Endothelial cell of umbilical vein (primary cell): ENCODE results near the gene ATG7. TPM values are rescaled to one million over a fixed set of nuclear protein-coding genes. Genes with fewer than 3 reads are reported as not detected.

Source experiments
- BruUV-seq: library from RNA; stranded (reverse); fragments of 400-500 nt; replicated peaks from 2 replicates; lab custom pipeline; 2021; lab: Mats Ljungman, UMichigan
- CTCF ChIA-PET: fragments of 300-600, 350-600 bp; sonication (Branson Sonifier 250); formaldehyde crosslinking; loops from one replicate; lab custom pipeline; 2021; ENCODE audit warnings: antibody characterized with exemption, inconsistent platforms; lab: Charles Lee
- POLR2A ChIA-PET: fragments of 300-600, 350-600 bp; sonication (Branson Sonifier 250); formaldehyde crosslinking; loops from one replicate; lab custom pipeline; 2021; ENCODE audit warnings: antibody characterized with exemption, inconsistent platforms; lab: Charles Lee
- DNase-seq: peaks from one replicate; pipeline ENCODE4 v3.0.0-alpha.2; 2011; ENCODE audit warnings: low read depth, low spot score
- FAIRE-seq: peaks from 2 replicates; lab custom pipeline; 2011; peaks lifted over from hg19 to GRCh38; lab: Jason Lieb, UNC
- H2AFZ ChIP-seq: 2 replicates; pipeline ENCODE4 v1.6.0; 2012; ENCODE audit warnings: low read depth, low read length, control low read depth, inconsistent platforms
- H3K27ac ChIP-seq: 2 replicates; pipeline ENCODE4 v1.5.1; 2011; ENCODE audit warnings: low read depth, mild to moderate bottlenecking, control low read depth, low read length, moderate library complexity; ENCODE audit not compliant: insufficient read depth
- H3K27me3 ChIP-seq, 2 experiments: 2 replicates each; pipeline versions ENCODE4 v1.6.0 to v1.6.1; 2011; ENCODE audit warnings: low read length in 2 of 2, mixed read lengths in 1 of 2; ENCODE audit not compliant: control insufficient read depth in 2 of 2, insufficient read depth in 2 of 2
- H3K36me3 ChIP-seq, 2 experiments: 2 replicates in 1 of 2; 3 replicates in 1 of 2; pipeline ENCODE4 v1.5.1; 2011; ENCODE audit warnings: low read length in 2 of 2, mild to moderate bottlenecking in 1 of 2, moderate library complexity in 1 of 2; ENCODE audit not compliant: control insufficient read depth in 2 of 2, insufficient read depth in 2 of 2; ENCODE audit errors: extremely low read depth in 1 of 2
- H3K4me1 ChIP-seq: 3 replicates; pipeline ENCODE4 v1.5.1; 2011; ENCODE audit warnings: mild to moderate bottlenecking, low read length; ENCODE audit not compliant: control insufficient read depth, insufficient read depth; ENCODE audit errors: extremely low read depth
- H3K4me2 ChIP-seq: 2 replicates; pipeline ENCODE4 v1.6.1; 2011; ENCODE audit warnings: low read length, control low read depth, mixed read lengths; ENCODE audit not compliant: insufficient read depth
- H3K4me3 ChIP-seq, 3 experiments: fragments of 200-600 bp in 1 of 3; sonication (generic), shearing (Covaris generic) in 1 of 3; replicated peaks in 1 of 3; 2 replicates each; pipeline ENCODE4 v1.5.1; 2011 to 2016; ENCODE audit warnings: control low read depth in 3 of 3, low read length in 3 of 3, mild to moderate bottlenecking in 2 of 3, inconsistent platforms in 1 of 3, low read depth in 1 of 3, moderate library complexity in 1 of 3; ENCODE audit not compliant: insufficient read depth in 1 of 3
- H3K79me2 ChIP-seq: 2 replicates; pipeline ENCODE4 v1.6.0; 2012; ENCODE audit warnings: low read length, inconsistent platforms; ENCODE audit not compliant: control insufficient read depth, insufficient read depth
- H3K9ac ChIP-seq: replicated peaks from 2 replicates; pipeline ENCODE3; 2011; ENCODE audit warnings: low read length, control low read depth; ENCODE audit not compliant: insufficient read depth; ENCODE audit errors: extremely low read depth
- H3K9me1 ChIP-seq: replicated peaks from 3 replicates; pipeline ENCODE4 v1.6.0; 2011; ENCODE audit warnings: mild to moderate bottlenecking, low read length; ENCODE audit not compliant: control insufficient read depth, insufficient read depth; ENCODE audit errors: extremely low read depth
- H3K9me3 ChIP-seq: replicated peaks from 2 replicates; pipeline ENCODE4 v1.5.1; 2012; ENCODE audit warnings: low read length, inconsistent platforms; ENCODE audit not compliant: control insufficient read depth, insufficient read depth
- H4K20me1 ChIP-seq: replicated peaks from 2 replicates; pipeline ENCODE3; 2011; ENCODE audit warnings: mild to moderate bottlenecking, low read length; ENCODE audit not compliant: control insufficient read depth, insufficient read depth; ENCODE audit errors: extremely low read depth
- EZH2 ChIP-seq: IDR thresholded peaks from 2 replicates; pipeline ENCODE4 v1.6.1; 2012; ENCODE audit warnings: borderline replicate concordance, low read depth, mild to moderate bottlenecking, moderate library complexity, low read length, inconsistent platforms; ENCODE audit not compliant: severe bottlenecking
- GATA2 ChIP-seq: IDR thresholded peaks from 2 replicates; pipeline ENCODE4 v1.7.0; 2011; ENCODE audit warnings: low read depth, mild to moderate bottlenecking, moderate library complexity, mixed read lengths, low read length; ENCODE audit not compliant: insufficient read length, insufficient read depth
- JUN ChIP-seq: IDR thresholded peaks from 2 replicates; pipeline ENCODE4 v1.6.1; 2011; ENCODE audit warnings: borderline replicate concordance, low read depth; ENCODE audit not compliant: insufficient read length, insufficient read depth
- MYC ChIP-seq: IDR thresholded peaks from one replicate; pipeline ENCODE4 v1.6.1; 2011; ENCODE audit warnings: mild to moderate bottlenecking, low read depth, low read length
- POLR2A ChIP-seq: IDR thresholded peaks from 2 replicates; pipeline ENCODE4 v1.6.1; 2012; ENCODE audit warnings: low read depth, mild to moderate bottlenecking, control low read depth, low read length
- POLR2AphosphoS5 ChIP-seq: IDR thresholded peaks from 2 replicates; pipeline ENCODE4 v1.6.1; 2012; ENCODE audit warnings: low read depth, mild to moderate bottlenecking, control low read depth, low read length, moderate library complexity; ENCODE audit not compliant: insufficient read depth
- dilution Hi-C: fragments of 300-500 bp; cut with MboI; formaldehyde crosslinking; loops from one replicate; pipeline ENCODE4 v1.15.0; 2019; ENCODE audit warnings: low sequenced_read_pairs; ENCODE audit not compliant: extremely low pct_ligation_motif_present
- intact Hi-C: fragments of 100-400 bp; cut with micrococcal nuclease; formaldehyde crosslinking; loops from one replicate; pipeline ENCODE4 v1.10.0; 2022
- polyA plus RNA-seq, 4 experiments: library from polyadenylated mRNA; depleted of rRNA in 3 of 4; stranded (reverse) in 3 of 4; unstranded in 1 of 4; fragments of >200 nt; gene quantifications; 2 replicates each; pipeline versions ENCODE4 v1.2.1 to v1.2.3, GENCODE V29; 2011 to 2012; ENCODE audit warnings: missing spikeins in 1 of 4
- total RNA-seq: library from RNA; stranded (reverse); gene quantifications from 2 replicates; pipeline ENCODE4 v1.2.3, GENCODE V29; 2021
- TF ChIP-seq, protein P1 (sequence below): IDR thresholded peaks from 2 replicates; pipeline ENCODE4 v1.6.1; 2011; ENCODE audit not compliant: insufficient read depth, insufficient read length
- TF ChIP-seq, protein P2 (sequence below), 2 donors: IDR thresholded peaks; 1 replicate in 1 of 2; 2 replicates in 1 of 2; pipeline ENCODE4 v1.5.1; 2011; ENCODE audit warnings: low read length in 2 of 2, mild to moderate bottlenecking in 2 of 2, moderate library complexity in 2 of 2, control low read depth in 1 of 2, inconsistent platforms in 1 of 2, low read depth in 1 of 2; ENCODE audit not compliant: insufficient read depth in 1 of 2; ENCODE audit errors: extremely low read depth in 1 of 2

Gene ATG7
- total and polyA plus RNA-seq, 2 donors (not counting 3 experiments of a cell fraction or from before 2014, with no cell fraction given): 30.8 to 48.3 TPM

DNA sequence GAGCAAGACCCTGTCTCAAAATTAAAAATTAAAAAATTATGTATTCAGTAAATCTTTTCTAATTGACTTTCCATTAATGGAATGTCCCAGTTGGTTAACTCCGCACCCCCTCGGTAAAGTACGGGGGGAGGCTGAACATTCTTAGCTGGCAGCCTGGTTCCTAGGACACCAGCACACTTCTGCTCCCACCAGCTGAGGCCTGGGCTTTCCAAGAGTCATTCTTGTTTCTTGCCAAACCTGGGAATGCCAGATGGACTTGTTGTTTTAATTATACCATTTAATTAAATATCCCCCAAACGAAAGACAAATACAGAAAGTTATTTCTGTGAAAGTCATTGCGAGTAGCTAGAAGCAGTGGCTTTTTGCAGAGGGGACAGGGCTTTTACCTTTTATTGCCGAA, 192.2 kb downstream of the ATG7 start:
- Histone ChIP-seq H3K27me3 (no peaks in the 10 kb centered on the region), H3K9me1 (no peaks in the 10 kb centered on the region), H3K9ac (no peak overlapping the region), H3K79me2 (no peaks in the 10 kb centered on the region), H3K4me3 (no peak overlapping the region), H3K4me1 (no peaks in the 10 kb centered on the region), H3K36me3 (peaks cover 0 to 6% of the 10 kb centered on the region in 2 experiments), H3K9me3 (no peaks in the 10 kb centered on the region), H3K27ac (no peak overlapping the region), H4K20me1 (no peaks in the 10 kb centered on the region), H3K4me2 (no peak overlapping the region), H2AFZ (no peak overlapping the region)
- CTCF ChIA-PET: interaction anchor here (2.2 kb wide), 1 partner anchor 11 kb away, joined by 6 read pairs; no protein-coding TSS in a partner anchor
- intact Hi-C loops: no loop called here
- FAIRE-seq (no peak), DNase-seq (no peak)
- BruUV-seq: no TSS peak
- dilution Hi-C loops: no loop called here
- TF ChIP-seq MYC: no peak
- no peak for TF ChIP-seq JUN
- TF ChIP-seq, protein P1, sequence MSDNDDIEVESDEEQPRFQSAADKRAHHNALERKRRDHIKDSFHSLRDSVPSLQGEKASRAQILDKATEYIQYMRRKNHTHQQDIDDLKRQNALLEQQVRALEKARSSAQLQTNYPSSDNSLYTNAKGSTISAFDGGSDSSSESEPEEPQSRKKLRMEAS: no peak
- no peak for TF ChIP-seq GATA2
- no peak for TF ChIP-seq EZH2
- POLR2A ChIA-PET: no interaction called here

GRCh38 chr3:11465744-11466616, 193.8 kb downstream of the ATG7 start:
- Histone ChIP-seq H4K20me1 (no peaks in the 10 kb centered on the region), H3K36me3 (peaks cover 0 to 6% of the 10 kb centered on the region in 2 experiments), H3K9me1 (no peaks in the 10 kb centered on the region), H3K9ac (no peak overlapping the region), H3K4me1 (no peaks in the 10 kb centered on the region), H3K9me3 (no peaks in the 10 kb centered on the region), H3K79me2 (no peaks in the 10 kb centered on the region), H3K27me3 (no peaks in the 10 kb centered on the region), H2AFZ (no peak overlapping the region), H3K4me3 (no peak overlapping the region), H3K27ac (no peak overlapping the region), H3K4me2 (no peak overlapping the region)
- TF ChIP-seq JUN: no peak
- no peak for TF ChIP-seq POLR2A
- TF ChIP-seq, protein P2, sequence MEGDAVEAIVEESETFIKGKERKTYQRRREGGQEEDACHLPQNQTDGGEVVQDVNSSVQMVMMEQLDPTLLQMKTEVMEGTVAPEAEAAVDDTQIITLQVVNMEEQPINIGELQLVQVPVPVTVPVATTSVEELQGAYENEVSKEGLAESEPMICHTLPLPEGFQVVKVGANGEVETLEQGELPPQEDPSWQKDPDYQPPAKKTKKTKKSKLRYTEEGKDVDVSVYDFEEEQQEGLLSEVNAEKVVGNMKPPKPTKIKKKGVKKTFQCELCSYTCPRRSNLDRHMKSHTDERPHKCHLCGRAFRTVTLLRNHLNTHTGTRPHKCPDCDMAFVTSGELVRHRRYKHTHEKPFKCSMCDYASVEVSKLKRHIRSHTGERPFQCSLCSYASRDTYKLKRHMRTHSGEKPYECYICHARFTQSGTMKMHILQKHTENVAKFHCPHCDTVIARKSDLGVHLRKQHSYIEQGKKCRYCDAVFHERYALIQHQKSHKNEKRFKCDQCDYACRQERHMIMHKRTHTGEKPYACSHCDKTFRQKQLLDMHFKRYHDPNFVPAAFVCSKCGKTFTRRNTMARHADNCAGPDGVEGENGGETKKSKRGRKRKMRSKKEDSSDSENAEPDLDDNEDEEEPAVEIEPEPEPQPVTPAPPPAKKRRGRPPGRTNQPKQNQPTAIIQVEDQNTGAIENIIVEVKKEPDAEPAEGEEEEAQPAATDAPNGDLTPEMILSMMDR (IDR thresholded peaks at IDR 0.05; ENCODE audit: extremely low read depth in 1 of 2, insufficient read depth in 1 of 2, low read depth in 1 of 2, low read length in 2 of 2): no peak
- no peak for TF ChIP-seq MYC
- TF ChIP-seq POLR2AphosphoS5: no peak
- ChIA-PET CTCF (interaction anchor here (1.1 to 2.2 kb wide), 2 partner anchors 12 to 32 kb away, joined by 3 to 6 read pairs; no protein-coding TSS in a partner anchor), POLR2A (no interaction called here)
- DNase-seq (no peak), FAIRE-seq (peak; percentile 24)
- dilution Hi-C loops: no loop called here
- no TSS peak for BruUV-seq
- intact Hi-C loops: no loop called here
